Astrocyte of the spinal cord (primary cell): ENCODE data around the gene SEL1L3.

Experiments
- DNase-seq: peaks from one replicate; pipeline ENCODE4 v3.0.0; 2011; ENCODE audit warnings: low read depth, low spot score
- H3K4me3 ChIP-seq: 2 replicates; pipeline ENCODE4 v1.5.1; 2011; ENCODE audit warnings: low read depth, mild to moderate bottlenecking, low read length, moderate library complexity
- CTCF ChIP-seq: IDR thresholded peaks from 2 replicates; pipeline ENCODE4 v1.5.1; 2012; ENCODE audit warnings: low read depth, mild to moderate bottlenecking, low read length, inconsistent platforms
- in situ Hi-C: cut with HindIII; loops from 2 replicates; pipeline ENCODE4 v1.10.0; 2017; ENCODE audit warnings: low sequenced_read_pairs

The SEL1L3 gene

GRCh38 chr4:25810461-25811373 lies 52.1 kb downstream of the SEL1L3 start:
- DNase-seq: no peak
- in situ Hi-C loops: no loop called here
- no peak for TF ChIP-seq CTCF
- H3K4me3 ChIP-seq: no peak overlapping the region

- TF ChIP-seq CTCF: no peak
- DNase-seq: no peak
- in situ Hi-C loops: no loop called here
- no peak overlapping the region for H3K4me3 ChIP-seq
These were observed 52.8 kb downstream of the SEL1L3 start for GRCh38 chr4:25809996-25810395.

GRCh38 chr4:25807102-25807728 lies 55.6 kb downstream of the SEL1L3 start:
- in situ Hi-C loops: no loop called here
- DNase-seq: no peak
- TF ChIP-seq CTCF: no peak
- H3K4me3 ChIP-seq: no peak overlapping the region

- no peak for DNase-seq
- no peak overlapping the region for H3K4me3 ChIP-seq
- in situ Hi-C loops: no loop called here
- no peak for TF ChIP-seq CTCF
These were observed 57.4 kb downstream of the SEL1L3 start for GRCh38 chr4:25805255-25805860.

GRCh38 chr4:25803720-25804225 lies 59.0 kb downstream of the SEL1L3 start:
- H3K4me3 ChIP-seq: no peak overlapping the region
- no peak for TF ChIP-seq CTCF
- in situ Hi-C loops: no loop called here
- DNase-seq: no peak

- H3K4me3 ChIP-seq: no peak overlapping the region
- DNase-seq: no peak
- in situ Hi-C loops: no loop called here
- no peak for TF ChIP-seq CTCF
These were observed 61.2 kb downstream of the SEL1L3 start for GRCh38 chr4:25801594-25801993.
